ENCODE data around the gene FBXL16. TPM values are rescaled to one million over a fixed set of nuclear protein-coding genes. Genes with fewer than 3 reads are reported as not detected.

Gene FBXL16
- total RNA-seq, 1 donor from 2014 or later: 0.17 TPM

- Histone ChIP-seq H3K4me3 (ENCODE audit: low read depth, low read length) (no peak overlapping the region), H3K36me3 (ENCODE audit: control insufficient read depth, insufficient read depth, low read length) (no peaks in the 10 kb centered on the region), H3K27me3 (ENCODE audit: control insufficient read depth, insufficient read depth, low read length) (peaks cover 15% of the 10 kb centered on the region)
- DNase-seq (ENCODE audit: low read depth): no peak
- TF ChIP-seq CTCF (IDR thresholded peaks at IDR 0.05; ENCODE audit: insufficient read depth, low read length, poor library complexity, severe bottlenecking): no peak
These were observed 33.2 kb downstream of the FBXL16 start for GRCh38 chr16:672371-672770.

GRCh38 chr16:671353-672131, 34.1 kb downstream of the FBXL16 start:
- H3K36me3 ChIP-seq (ENCODE audit: control insufficient read depth, insufficient read depth, low read length): no peaks in the 10 kb centered on the region
- no peak for DNase-seq (ENCODE audit: low read depth)
- TF ChIP-seq CTCF (IDR thresholded peaks at IDR 0.05; ENCODE audit: insufficient read depth, low read length, poor library complexity, severe bottlenecking): no peak
- H3K4me3 ChIP-seq (ENCODE audit: low read depth, low read length): no peak overlapping the region
- peaks cover 9% of the 10 kb centered on the region for H3K27me3 ChIP-seq (ENCODE audit: control insufficient read depth, insufficient read depth, low read length)

- Histone ChIP-seq H3K27me3 (ENCODE audit: control insufficient read depth, insufficient read depth, low read length) (peaks cover 2% of the 10 kb centered on the region), H3K4me3 (ENCODE audit: low read depth, low read length) (no peak overlapping the region), H3K36me3 (ENCODE audit: control insufficient read depth, insufficient read depth, low read length) (no peaks in the 10 kb centered on the region)
- TF ChIP-seq CTCF (IDR thresholded peaks at IDR 0.05; ENCODE audit: insufficient read depth, low read length, poor library complexity, severe bottlenecking): no peak
- DNase-seq (ENCODE audit: low read depth): no peak
These were observed 34.9 kb downstream of the FBXL16 start for GRCh38 chr16:670485-671352.

GRCh38 chr16:669666-670065, 35.9 kb downstream of the FBXL16 start:
- Histone ChIP-seq H3K36me3 (ENCODE audit: control insufficient read depth, insufficient read depth, low read length) (no peaks in the 10 kb centered on the region), H3K27me3 (ENCODE audit: control insufficient read depth, insufficient read depth, low read length) (no peaks in the 10 kb centered on the region), H3K4me3 (ENCODE audit: low read depth, low read length) (no peak overlapping the region)
- no peak for DNase-seq (ENCODE audit: low read depth)
- TF ChIP-seq CTCF (IDR thresholded peaks at IDR 0.05; ENCODE audit: insufficient read depth, low read length, poor library complexity, severe bottlenecking): no peak

- Histone ChIP-seq H3K4me3 (ENCODE audit: low read depth, low read length) (peak overlapping the region; percentile 100), H3K27me3 (ENCODE audit: control insufficient read depth, insufficient read depth, low read length) (no peaks in the 10 kb centered on the region), H3K36me3 (ENCODE audit: control insufficient read depth, insufficient read depth, low read length) (no peaks in the 10 kb centered on the region)
- no peak for DNase-seq (ENCODE audit: low read depth)
- no peak for TF ChIP-seq CTCF (IDR thresholded peaks at IDR 0.05; ENCODE audit: insufficient read depth, low read length, poor library complexity, severe bottlenecking)
These were observed 37.0 kb downstream of the FBXL16 start for GRCh38 chr16:668519-669171.
